ENCODE results near the gene PRB4.
"Not testable (repeated sequence)": the region's sequence is repeated elsewhere in the genome, so short reads cannot be mapped to it uniquely, and the experiment has no call there.

Gene PRB4

GRCh38 chr12:11310336-11310735, at the start of gene PRB4:
Gene PRB4, minus strand, starts transcription at chr12:11310436. Its CDS starts 38 bp downstream, at chr12:11310398.
- no peak for DNase-seq

- DNase-seq: not testable (repeated sequence)
These were observed 41.5 kb upstream of the PRB4 start for GRCh38 chr12:11351736-11352135.

- DNase-seq: no peak
These were observed 38.2 kb upstream of the PRB4 start for GRCh38 chr12:11348439-11348838.

DNA sequence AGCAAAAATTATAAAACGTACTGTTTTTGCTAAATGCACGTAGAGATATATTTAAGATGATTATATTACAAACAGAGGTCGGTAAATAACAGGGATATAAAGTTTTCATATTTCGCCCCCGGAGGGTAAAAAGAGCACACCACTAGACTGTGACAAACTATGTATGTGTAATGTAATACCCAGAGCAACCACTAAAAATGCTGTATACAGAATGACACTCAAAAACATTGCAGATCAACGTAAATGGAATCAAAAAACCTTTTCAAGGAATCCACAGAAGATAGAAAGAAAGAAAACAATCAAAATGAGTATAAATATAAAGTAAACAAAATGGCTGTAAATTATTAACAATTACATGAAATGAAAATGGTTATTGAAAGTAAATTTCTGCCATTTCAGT, 37.6 kb upstream of the PRB4 start:
- DNase-seq: peak; percentile 1

DNA sequence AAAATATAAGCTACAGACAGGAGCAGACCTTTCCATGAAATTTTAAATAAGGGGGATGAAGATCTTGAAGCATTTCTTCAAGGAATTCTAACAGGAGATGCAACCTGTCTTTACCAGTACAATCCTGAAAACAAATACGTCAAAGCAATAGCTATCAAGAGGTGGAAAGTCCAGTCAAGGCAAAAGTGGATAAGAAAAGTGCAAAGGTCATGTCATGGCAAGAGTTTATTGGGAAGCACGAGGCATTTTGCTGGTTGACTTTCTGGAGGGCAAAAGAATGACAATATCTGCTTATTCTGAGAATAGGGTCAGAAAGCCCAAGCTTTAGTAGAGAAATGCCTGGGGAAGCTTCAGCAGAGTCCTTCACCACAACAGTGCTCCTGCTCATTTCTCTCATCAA, 34.3 kb upstream of the PRB4 start:
- DNase-seq: no peak

DNA sequence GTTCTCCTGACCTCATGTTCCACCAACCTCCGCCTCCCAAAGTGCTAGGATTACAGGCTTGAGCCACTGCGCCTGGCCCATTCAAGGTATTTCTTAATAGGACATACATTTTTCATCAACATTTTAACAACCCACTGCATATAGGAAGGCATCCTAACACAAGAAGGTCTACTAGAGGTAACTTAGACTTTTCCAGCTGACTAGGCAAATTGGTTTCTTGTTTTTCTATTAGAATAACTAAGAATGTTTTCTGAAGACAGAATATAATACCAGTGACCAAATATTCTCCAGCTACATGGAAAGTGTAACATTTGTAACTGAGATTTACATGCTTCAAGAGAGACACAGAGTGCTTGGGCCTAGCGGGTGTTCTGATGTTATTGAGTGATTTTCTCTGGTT, 14.2 kb upstream of the PRB4 start:
- DNase-seq: no peak

DNA sequence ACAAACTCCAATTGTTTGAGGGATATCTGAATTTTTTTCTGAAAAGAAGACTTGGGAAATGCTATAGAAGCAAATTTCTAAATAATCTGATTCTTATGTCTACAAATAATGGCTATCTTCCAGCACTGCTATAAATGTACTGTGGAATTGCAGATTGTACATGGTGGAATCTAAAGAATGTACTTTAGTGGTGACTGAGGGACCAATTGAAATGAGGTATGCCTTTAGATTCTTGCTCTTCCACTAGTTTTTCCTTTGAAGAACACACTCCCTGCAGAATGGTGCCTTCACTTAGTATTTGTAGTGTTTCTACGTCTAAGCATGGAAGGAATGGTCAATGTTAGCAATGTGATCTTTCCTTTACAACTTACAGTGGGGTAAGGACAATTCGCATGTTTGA, 11.7 kb upstream of the PRB4 start:
- no peak for DNase-seq

- no peak for DNase-seq
These were observed 3.1 kb downstream of the PRB4 start for GRCh38 chr12:11307143-11307542.

GRCh38 chr12:11273449-11273848, 36.8 kb downstream of the PRB4 start:
- no peak for DNase-seq

DNA sequence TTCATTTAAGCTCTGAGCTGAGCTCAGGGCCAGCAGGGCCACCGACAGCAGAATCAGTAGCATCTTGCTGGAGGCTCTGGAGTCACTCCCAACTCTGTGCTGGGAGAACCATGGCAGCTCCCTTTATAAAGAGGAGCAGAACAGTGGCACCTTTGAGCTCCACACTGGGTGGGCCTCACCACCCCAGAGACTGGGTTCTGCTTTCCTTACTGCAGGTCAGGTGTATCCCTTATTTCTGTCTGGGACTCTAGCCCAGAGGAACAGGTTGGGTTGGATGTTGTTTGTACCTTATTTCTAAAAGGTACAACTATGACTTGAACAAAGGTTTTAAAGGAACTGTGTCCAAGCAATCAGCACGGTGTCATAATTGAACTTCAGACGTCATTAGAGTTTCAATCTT, 40.6 kb downstream of the PRB4 start, which contains the start of gene PRB3:
TSS of gene PRB3 (minus strand) at position 101 of the 400 bp plus-strand sequence. CDS start at position 63, 38 bp downstream.
- DNase-seq: no peak

- no peak for DNase-seq
These were observed 45.7 kb downstream of the PRB4 start for GRCh38 chr12:11264501-11264900.

Data from 8988T (cell line).